K562 (cell line): Measurements from ENCODE around the gene TMEM108. TPM values are rescaled to one million over a fixed set of nuclear protein-coding genes. Genes with fewer than 3 reads are reported as not detected.

Experiments
- ATAC-seq: fragments of 200-7000 bp; cut with Tn5 transposase; 3 replicates; pipeline ENCODE4 v1.9.1; 2020; ENCODE audit warnings: moderate library complexity
- BruUV-seq: library from RNA; stranded (reverse); fragments of 400-500 nt; replicated peaks from 2 replicates; lab custom pipeline; 2021; lab: Mats Ljungman, UMichigan
- CTCF ChIA-PET: fragments of 300-600 bp; formaldehyde crosslinking; extraction: SDS; loops from one replicate; lab custom pipeline; 2021; ENCODE audit warnings: low intra/inter-chr PET ratio; lab: Yijun Ruan, JAX
- POLR2A ChIA-PET: fragments of 300-600, 350-650 bp; sonication (Branson Sonifier 250); formaldehyde crosslinking; extraction: SDS; loops from one replicate; lab custom pipeline; 2021; ENCODE audit warnings: antibody characterized with exemption, inconsistent platforms; lab: Yijun Ruan, JAX
- DNase-seq, 4 experiments: peaks; one replicate each; pipeline versions ENCODE4 v3.0.0 to v3.0.0-alpha.2; 2011 to 2018; ENCODE audit warnings: low spot score in 3 of 4, mixed read lengths in 3 of 4; ENCODE audit errors: extremely low read depth in 1 of 4
- FAIRE-seq: peaks from 2 replicates; lab custom pipeline; 2011; peaks lifted over from hg19 to GRCh38; lab: Jason Lieb, UNC
- H2AFZ ChIP-seq: 2 replicates; pipeline ENCODE4 v1.6.0; 2011; ENCODE audit warnings: low read depth, low read length, control low read depth, inconsistent platforms
- H3K27ac ChIP-seq: fragments of 200-600 bp; 3 replicates; pipeline ENCODE4 v1.8.0; 2011; ENCODE audit warnings: low read depth, mild to moderate bottlenecking, control low read depth, inconsistent platforms, low read length, moderate library complexity, mixed read lengths; ENCODE audit errors: extremely low read depth
- H3K27me3 ChIP-seq, 2 experiments: fragments of 300-600 bp in 1 of 2; 2 replicates in 1 of 2; 3 replicates in 1 of 2; pipeline versions ENCODE4 v1.6.0 to v1.8.0; 2011; ENCODE audit warnings: inconsistent platforms in 2 of 2, low read length in 2 of 2, mild to moderate bottlenecking in 1 of 2, mixed read lengths in 1 of 2, moderate library complexity in 1 of 2; ENCODE audit not compliant: control insufficient read depth in 2 of 2, insufficient read depth in 2 of 2
- H3K36me3 ChIP-seq: fragments of 300-600 bp; 3 replicates; pipeline ENCODE4 v1.8.0; 2011; ENCODE audit warnings: mild to moderate bottlenecking, low read length, inconsistent platforms; ENCODE audit not compliant: control insufficient read depth, insufficient read depth
- H3K4me1 ChIP-seq, 2 experiments: fragments of 200-600 bp in 1 of 2; replicated peaks in 1 of 2; 2 replicates in 1 of 2; 3 replicates in 1 of 2; pipeline versions ENCODE4 v1.5.1 to v1.8.0; 2011; ENCODE audit warnings: inconsistent platforms in 2 of 2, low read length in 2 of 2, mild to moderate bottlenecking in 1 of 2, mixed read lengths in 1 of 2, moderate library complexity in 1 of 2; ENCODE audit not compliant: control insufficient read depth in 2 of 2, insufficient read depth in 2 of 2
- H3K4me2 ChIP-seq: 2 replicates; pipeline ENCODE4 v1.6.1; 2011; ENCODE audit warnings: low read length, control low read depth, inconsistent platforms, mixed read lengths; ENCODE audit not compliant: insufficient read depth
- H3K4me3 ChIP-seq: fragments of 200-600 bp; sonication (generic), shearing (Covaris generic); 2 replicates; pipeline ENCODE4 v1.5.1; 2016; ENCODE audit warnings: control low read depth, inconsistent platforms
- H3K79me2 ChIP-seq: fragments of 200-600 bp; 3 replicates; pipeline ENCODE4 v1.8.0; 2011; ENCODE audit warnings: low read length, inconsistent platforms; ENCODE audit not compliant: control insufficient read depth, insufficient read depth
- H3K9ac ChIP-seq, 2 experiments: 2 replicates each; pipeline versions ENCODE4 v1.6.0 to v1.6.1; 2011; ENCODE audit warnings: low read depth in 2 of 2, low read length in 2 of 2, control low read depth in 1 of 2, inconsistent platforms in 1 of 2, mild to moderate bottlenecking in 1 of 2, mixed read lengths in 1 of 2; ENCODE audit not compliant: insufficient read depth in 1 of 2
- H3K9me1 ChIP-seq: one replicate; pipeline ENCODE4 v1.6.0; 2011; ENCODE audit warnings: inconsistent platforms, mild to moderate bottlenecking, low read length, moderate library complexity; ENCODE audit not compliant: control insufficient read depth, insufficient read depth
- H3K9me3 ChIP-seq: replicated peaks from 2 replicates; pipeline ENCODE4 v1.5.1; 2011; ENCODE audit warnings: low read depth, low read length, inconsistent platforms; ENCODE audit not compliant: control insufficient read depth, insufficient read depth
- H4K20me1 ChIP-seq: replicated peaks from 2 replicates; pipeline ENCODE4 v1.6.1; 2011; ENCODE audit warnings: low read length, inconsistent platforms, mixed read lengths; ENCODE audit not compliant: control insufficient read depth, insufficient read depth
- COPS2 ChIP-seq: fragments of 450-650 bp; conservative IDR thresholded peaks from 2 replicates; pipeline ENCODE4 v1.6.1; 2016; ENCODE audit warnings: mild to moderate bottlenecking, moderate library complexity
- DMBX1 ChIP-seq: fragments of 250-450 bp; sonication (Bioruptor Pico); IDR thresholded peaks from 2 replicates; pipeline ENCODE4 v1.8.0; 2022; ENCODE audit warnings: inconsistent platforms, mild to moderate bottlenecking, moderate library complexity, borderline replicate concordance
- EGR1 ChIP-seq: fragments of 450-650 bp; conservative IDR thresholded peaks from 2 replicates; pipeline ENCODE4 v1.6.1; 2017; ENCODE audit warnings: mild to moderate bottlenecking
- ETV5 ChIP-seq: sonication (generic); formaldehyde crosslinking; IDR thresholded peaks from 2 replicates; pipeline ENCODE4 v1.4.0; 2020; ENCODE audit warnings: low read depth, mild to moderate bottlenecking, missing genetic modification reagents
- FOS ChIP-seq: IDR thresholded peaks from 3 replicates; pipeline ENCODE4 v1.6.1; 2011; ENCODE audit not compliant: insufficient read length; ENCODE audit errors: extremely low read depth
- FOXP1 ChIP-seq: sonication (generic); formaldehyde crosslinking; IDR thresholded peaks from 2 replicates; pipeline ENCODE4 v1.8.0; 2022; ENCODE audit warnings: mild to moderate bottlenecking, missing genetic modification reagents
- HMG20B ChIP-seq: fragments of 250-450 bp; sonication (Bioruptor Pico); IDR thresholded peaks from 2 replicates; pipeline ENCODE4 v1.5.0; 2021; ENCODE audit warnings: mild to moderate bottlenecking
- MYBL2 ChIP-seq, 2 experiments: fragments of 450-650 bp in 1 of 2; sonication (generic) in 1 of 2; formaldehyde crosslinking in 1 of 2; IDR thresholded peaks; 2 replicates each; pipeline versions ENCODE4 v1.6.1 to v1.8.1; 2017 to 2022; ENCODE audit warnings: borderline replicate concordance in 1 of 2, inconsistent platforms in 1 of 2, low read depth in 1 of 2, mild to moderate bottlenecking in 1 of 2, missing genetic modification reagents in 1 of 2, moderate library complexity in 1 of 2
- PTBP1 ChIP-seq: fragments of 200-400 bp; formaldehyde crosslinking; IDR thresholded peaks from 2 replicates; pipeline ENCODE4 v1.6.1; 2017; ENCODE audit warnings: low read depth, low read length
- SMARCB1 ChIP-seq: IDR thresholded peaks from 2 replicates; pipeline ENCODE4 v1.6.1; 2011; ENCODE audit warnings: improper control_type of control experiment, low read depth; ENCODE audit not compliant: insufficient read length
- SNRNP70 ChIP-seq: fragments of 200-400 bp; formaldehyde crosslinking; optimal IDR thresholded peaks from 2 replicates; pipeline ENCODE3; 2017; ENCODE audit warnings: low read depth, low read length
- SRSF3 ChIP-seq: fragments of 200-400 bp; formaldehyde crosslinking; IDR thresholded peaks from 2 replicates; pipeline ENCODE4 v1.6.1; 2016; ENCODE audit warnings: mild to moderate bottlenecking, low read length, moderate library complexity; ENCODE audit not compliant: insufficient read depth
- TFAM ChIP-seq: fragments of 250-450 bp; sonication (Bioruptor Pico); conservative IDR thresholded peaks from 2 replicates; pipeline ENCODE4 v1.5.0; 2021; ENCODE audit warnings: mild to moderate bottlenecking, moderate library complexity
- XRCC5 ChIP-seq: fragments of 200-400 bp; formaldehyde crosslinking; IDR thresholded peaks from 2 replicates; pipeline ENCODE4 v1.6.1; 2017; ENCODE audit warnings: low read depth, mild to moderate bottlenecking, low read length
- ZNF121 ChIP-seq: sonication (generic); formaldehyde crosslinking; conservative IDR thresholded peaks from 2 replicates; pipeline ENCODE4 v1.8.0; 2022; ENCODE audit warnings: missing genetic modification reagents
- ZNF133 ChIP-seq: fragments of 250-450 bp; sonication (Bioruptor Pico); IDR thresholded peaks from 2 replicates; pipeline ENCODE4 v1.4.0; 2020; ENCODE audit warnings: mild to moderate bottlenecking
- in situ Hi-C: fragments of 300-500 bp; cut with MboI; formaldehyde crosslinking; loops from 4 replicates; pipeline ENCODE4 v1.15.0; 2018; ENCODE audit warnings: inconsistent platforms, mixed read lengths
- intact Hi-C: fragments of 100-400 bp; cut with micrococcal nuclease; formaldehyde crosslinking; loops from 2 replicates; pipeline ENCODE4 v1.14.2; 2022
- polyA plus RNA-seq, 8 experiments: library from polyadenylated mRNA; depleted of rRNA in 4 of 8; stranded (reverse) in 5 of 8; unstranded in 3 of 8; fragments of >200 nt; fragmentation: Nextera tagmentation in 2 of 8; fragmentation: Illumina TruSeq in 1 of 8; extraction: Ambion mirVana in 2 of 8; extraction: Trizol in 1 of 8; gene quantifications; 2 replicates each; pipeline versions ENCODE4 v1.2.1 to v1.2.3, GENCODE V29; 2011 to 2014; ENCODE audit warnings: inconsistent platforms in 1 of 8, missing spikeins in 1 of 8
- total RNA-seq, 7 experiments: library from RNA; depleted of rRNA in 6 of 7; stranded (reverse); fragments of >200 nt in 6 of 7; fragmentation: Illumina TruSeq in 2 of 7; extraction: Trizol in 2 of 7; gene quantifications; 2 replicates each; pipeline versions ENCODE4 v1.2.1 to v1.2.3, GENCODE V29; 2011 to 2021; ENCODE audit warnings: low replicate concordance in 1 of 7

The TMEM108 gene
- total and polyA plus RNA-seq, 9 of the 15 experiments (the other 6 are each of a cell fraction or from before 2014, with no cell fraction given): 0.65 to 11.1 (median 3.4) TPM

DNA sequence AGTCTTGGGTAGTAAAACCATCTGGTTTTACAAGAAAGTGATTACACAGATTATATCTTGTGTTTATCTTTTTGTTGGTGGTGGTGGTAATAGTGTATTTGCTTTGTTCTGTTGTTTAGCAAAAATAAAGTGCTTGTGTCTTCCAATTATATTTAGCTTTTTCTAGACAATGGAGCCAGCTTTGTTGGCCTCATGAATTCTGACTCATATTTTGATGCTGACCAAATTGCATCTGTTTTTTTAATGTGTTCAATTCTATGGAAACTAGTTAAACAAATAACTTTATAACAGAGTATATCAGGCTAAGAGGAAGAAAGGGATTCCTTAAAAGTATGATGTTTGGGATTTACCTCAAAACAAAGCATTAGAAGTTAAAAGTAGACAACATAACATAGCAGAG, 292.3 kb downstream of the TMEM108 start:
- FAIRE-seq: no peak
- Histone ChIP-seq H3K4me3 (no peak overlapping the region), H4K20me1 (no peaks in the 10 kb centered on the region), H3K4me2 (no peak overlapping the region), H3K79me2 (no peaks in the 10 kb centered on the region), H3K27me3 (no peaks in the 10 kb centered on the region), H3K36me3 (no peaks in the 10 kb centered on the region), H3K9me3 (no peaks in the 10 kb centered on the region), H3K9me1 (no peaks in the 10 kb centered on the region), H3K4me1 (no peaks in the 10 kb centered on the region), H2AFZ (no peak overlapping the region), H3K27ac (no peak overlapping the region), H3K9ac (no peak overlapping the region)
- no TSS peak for BruUV-seq
- in situ Hi-C loops: no loop called here
- POLR2A ChIA-PET: no interaction called here
- no peak for ATAC-seq
- DNase-seq: no peak
- no peak for TF ChIP-seq TFAM (CRISPR knock-in tag)
- TF ChIP-seq ZNF121 (CRISPR knock-in tag): no peak
- no peak for TF ChIP-seq XRCC5
- no peak for TF ChIP-seq PTBP1
- TF ChIP-seq FOS: no peak
- TF ChIP-seq COPS2: no peak
- TF ChIP-seq SNRNP70: no peak
- TF ChIP-seq EGR1: no peak
- no peak for TF ChIP-seq ZNF133 (CRISPR knock-in tag)
- no peak for TF ChIP-seq MYBL2 (IDR thresholded peaks at IDR 0.05; ENCODE audit: low read depth)
- TF ChIP-seq MYBL2 (CRISPR knock-in tag; IDR thresholded peaks at IDR 0.05; ENCODE audit: borderline replicate concordance): no peak
- TF ChIP-seq SRSF3: no peak
- no peak for TF ChIP-seq ETV5 (CRISPR knock-in tag)
- TF ChIP-seq DMBX1: no peak
- no peak for TF ChIP-seq FOXP1 (CRISPR knock-in tag)
- no peak for TF ChIP-seq SMARCB1
- no peak for TF ChIP-seq HMG20B (CRISPR knock-in tag)
- intact Hi-C loops: no loop called here
- CTCF ChIA-PET: interaction anchor here (0.5 kb wide), 1 partner anchor 142 kb away, joined by 3 read pairs; no protein-coding TSS in a partner anchor
